Measurements from ENCODE around the gene PXDN. TPM values are rescaled to one million over a fixed set of nuclear protein-coding genes. Genes with fewer than 3 reads are reported as not detected.
"Not testable (repeated sequence)": the region's sequence is repeated elsewhere in the genome, so short reads cannot be mapped to it uniquely, and the experiment has no call there.

Gene PXDN
- total RNA-seq, 2 donors from 2014 or later, result 3.4 to 3.6 TPM

- DNase-seq (ENCODE audit: low spot score), result no peak
- H3K36me3 Mint-ChIP-seq, result no peaks in the 10 kb centered on the region
- no peaks in the 10 kb centered on the region for H3K9me3 Mint-ChIP-seq
- no peak overlapping the region for H3K4me3 Mint-ChIP-seq
- no peak overlapping the region for H3K27ac Mint-ChIP-seq
- H3K4me1 Mint-ChIP-seq (ENCODE audit: low read depth in 2 of 2), result no peaks in the 10 kb centered on the region
- no peak for ATAC-seq
- H3K27me3 Mint-ChIP-seq, result no peaks in the 10 kb centered on the region
These were observed 20.8 kb downstream of the PXDN start for GRCh38 chr2:1723397-1724042.

DNA sequence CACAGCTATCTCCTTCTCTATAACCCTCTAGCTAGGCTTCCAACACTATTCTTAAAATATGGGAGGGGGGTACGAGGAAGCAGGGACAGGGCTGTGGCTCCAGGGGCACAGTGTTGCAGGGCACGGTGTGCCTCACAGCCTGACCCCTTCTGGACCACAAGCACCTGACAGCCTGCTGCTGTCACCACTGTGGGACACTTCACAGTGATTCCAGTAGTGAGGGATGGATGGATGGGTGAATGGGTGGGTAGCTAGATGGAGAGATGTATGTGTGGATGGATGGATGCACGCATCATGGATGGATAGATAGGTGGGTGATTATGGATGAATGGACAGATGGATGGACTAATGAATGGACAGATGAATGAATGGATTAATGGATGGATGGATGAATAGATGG lies 21.6 kb downstream of the PXDN start:
- H3K4me1 Mint-ChIP-seq (ENCODE audit: low read depth in 2 of 2), result no peaks in the 10 kb centered on the region

DNA sequence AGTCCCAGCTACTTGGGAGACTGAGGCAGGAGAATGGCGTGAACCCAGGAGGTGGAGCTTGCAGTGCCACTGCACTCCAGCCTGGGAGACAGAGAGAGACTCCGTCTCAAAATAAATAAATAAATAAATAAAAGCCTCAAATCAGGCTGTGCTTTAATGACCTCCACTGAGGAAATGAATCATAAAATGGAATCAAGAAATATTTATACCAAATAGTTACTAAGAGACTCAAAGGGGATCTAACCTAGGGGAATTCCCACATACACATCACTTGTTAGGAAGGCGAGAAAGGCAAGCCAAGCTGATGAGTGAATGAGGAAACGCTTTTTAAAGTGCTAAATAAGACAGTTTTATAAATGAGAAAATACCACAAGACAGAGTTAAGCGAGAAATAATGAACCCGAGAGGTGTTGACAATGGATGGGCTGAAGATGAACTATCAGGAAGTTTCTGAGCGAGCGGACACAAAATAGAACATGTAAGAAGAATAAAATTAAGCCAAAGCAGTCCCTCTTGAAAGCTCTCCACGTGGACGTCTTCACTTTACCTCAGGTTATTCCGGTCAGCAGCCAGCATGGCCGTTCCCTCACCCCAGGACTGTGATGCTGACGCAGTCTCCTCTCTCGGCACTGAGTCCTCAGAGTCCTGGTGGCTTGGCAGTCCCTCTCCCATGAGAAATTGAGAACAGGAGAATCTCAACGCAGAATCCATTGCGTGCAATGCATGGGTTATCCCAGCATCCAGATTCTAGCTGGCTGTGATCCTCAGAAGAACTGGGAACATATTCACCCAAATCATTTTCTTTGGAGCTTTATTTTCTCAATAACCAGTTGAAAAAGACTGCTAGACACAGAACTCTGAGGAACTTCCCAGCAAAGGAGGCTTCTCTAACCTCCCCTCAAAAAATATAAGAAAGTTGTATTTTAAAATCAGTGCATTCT lies 22.3 kb downstream of the PXDN start:
- DNase-seq (ENCODE audit: low spot score), result no peak
- ATAC-seq, result no peak
- Mint-ChIP-seq H3K4me3 (no peak overlapping the region), H3K4me1 (ENCODE audit: low read depth in 2 of 2) (no peaks in the 10 kb centered on the region), H3K27me3 (peaks cover 0 to 8% of the 10 kb centered on the region in 2 donors), H3K9me3 (peaks cover 6% of the 10 kb centered on the region), H3K27ac (no peak overlapping the region), H3K36me3 (no peaks in the 10 kb centered on the region)

More for the DNA sequence above, 21.6 kb downstream of the PXDN start:
- DNase-seq (ENCODE audit: low spot score), result no peak
- no peak for ATAC-seq
- Mint-ChIP-seq H3K36me3 (no peaks in the 10 kb centered on the region), H3K4me3 (no peak overlapping the region), H3K27ac (no peak overlapping the region), H3K9me3 (peaks cover 6% of the 10 kb centered on the region), H3K27me3 (peaks cover 0 to 6% of the 10 kb centered on the region in 2 donors)

- H3K4me3 Mint-ChIP-seq, result no peak overlapping the region
- peaks cover 0 to 8% of the 10 kb centered on the region in 2 donors for H3K27me3 Mint-ChIP-seq
- ATAC-seq (no peak), DNase-seq (ENCODE audit: low spot score) (no peak)
- peaks cover 6% of the 10 kb centered on the region for H3K9me3 Mint-ChIP-seq
- no peaks in the 10 kb centered on the region for H3K36me3 Mint-ChIP-seq
- no peaks in the 10 kb centered on the region for H3K4me1 Mint-ChIP-seq (ENCODE audit: low read depth in 2 of 2)
- no peak overlapping the region for H3K27ac Mint-ChIP-seq
These were observed 25.7 kb downstream of the PXDN start for GRCh38 chr2:1718339-1719220.

DNA sequence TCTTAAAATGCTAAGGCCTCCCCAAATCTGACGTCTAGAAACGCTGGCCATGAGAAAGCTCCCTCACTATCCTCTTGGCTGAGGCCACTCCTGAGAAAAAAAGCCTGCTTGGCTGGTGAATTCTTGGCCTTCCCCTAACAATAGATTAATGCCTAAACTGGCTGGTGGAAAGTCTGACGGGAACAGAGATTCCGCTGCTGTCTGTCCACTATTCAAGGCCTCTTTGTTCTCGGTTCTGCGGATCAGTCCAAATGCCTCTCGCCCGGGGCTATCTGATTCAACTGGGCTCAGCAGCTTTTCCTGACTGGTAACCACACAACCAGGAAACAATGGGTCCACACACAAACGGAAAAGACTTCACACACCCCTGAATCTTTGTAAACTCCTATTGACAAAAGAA lies 27.2 kb downstream of the PXDN start:
- ATAC-seq (no peak), DNase-seq (ENCODE audit: low spot score) (no peak)
- Mint-ChIP-seq H3K27ac (no peak overlapping the region), H3K4me3 (no peak overlapping the region), H3K9me3 (peaks cover 6% of the 10 kb centered on the region), H3K4me1 (ENCODE audit: low read depth in 2 of 2) (no peaks in the 10 kb centered on the region), H3K36me3 (no peaks in the 10 kb centered on the region), H3K27me3 (peaks cover 0 to 8% of the 10 kb centered on the region in 2 donors)

- Mint-ChIP-seq H3K9me3 (peaks cover 6% of the 10 kb centered on the region), H3K27ac (no peak overlapping the region), H3K4me3 (no peak overlapping the region), H3K36me3 (no peaks in the 10 kb centered on the region), H3K4me1 (ENCODE audit: low read depth in 2 of 2) (no peaks in the 10 kb centered on the region), H3K27me3 (peaks cover 0 to 8% of the 10 kb centered on the region in 2 donors)
- ATAC-seq (no peak), DNase-seq (ENCODE audit: low spot score) (no peak)
These were observed 27.9 kb downstream of the PXDN start for GRCh38 chr2:1716441-1716840.

- DNase-seq (ENCODE audit: low spot score); H3K27me3 Mint-ChIP-seq; H3K4me3 Mint-ChIP-seq; H3K4me1 Mint-ChIP-seq (ENCODE audit: low read depth in 2 of 2); H3K36me3 Mint-ChIP-seq; H3K9me3 Mint-ChIP-seq; ATAC-seq; H3K27ac Mint-ChIP-seq: not testable (repeated sequence)
These were observed 28.4 kb downstream of the PXDN start for GRCh38 chr2:1716014-1716305.

- H3K27ac Mint-ChIP-seq, result no peak overlapping the region
- H3K4me1 Mint-ChIP-seq (ENCODE audit: low read depth in 2 of 2), result no peaks in the 10 kb centered on the region
These were observed 28.9 kb downstream of the PXDN start for GRCh38 chr2:1715184-1716013.

GRCh38 chr2:1714291-1715064 lies 29.8 kb downstream of the PXDN start:
- Mint-ChIP-seq H3K27ac (no peak overlapping the region), H3K36me3 (no peaks in the 10 kb centered on the region), H3K4me3 (no peak overlapping the region), H3K9me3 (peaks cover 6% of the 10 kb centered on the region), H3K27me3 (peaks cover 0 to 8% of the 10 kb centered on the region in 2 donors), H3K4me1 (ENCODE audit: low read depth in 2 of 2) (no peaks in the 10 kb centered on the region)
- DNase-seq (ENCODE audit: low spot score) (no peak), ATAC-seq (no peak)

More at GRCh38 chr2:1715184-1716013, 28.9 kb downstream of the PXDN start:
- Mint-ChIP-seq H3K9me3 (peaks cover 6% of the 10 kb centered on the region), H3K4me3 (no peak overlapping the region), H3K27me3 (peaks cover 0 to 8% of the 10 kb centered on the region in 2 donors), H3K36me3 (no peaks in the 10 kb centered on the region)
- DNase-seq (ENCODE audit: low spot score) (no peak), ATAC-seq (no peak)

DNA sequence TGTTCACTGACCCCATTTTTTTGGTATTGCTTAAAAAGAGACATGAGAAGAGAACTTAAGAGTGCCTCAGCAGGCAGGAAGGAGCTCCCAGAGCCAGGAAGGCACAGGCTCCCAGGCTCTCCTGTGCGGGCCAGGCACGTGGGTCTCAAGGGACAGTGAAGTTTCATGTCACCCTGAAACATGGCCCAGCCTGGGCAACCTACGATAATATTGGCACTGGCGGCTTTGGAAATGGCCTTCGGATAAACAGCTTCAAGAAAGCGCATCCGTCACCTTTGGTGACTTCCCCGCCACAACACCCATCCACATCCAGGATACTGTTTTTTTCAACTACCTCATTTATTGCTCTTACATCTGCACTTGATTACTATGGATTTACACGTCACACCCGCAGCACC lies 30.5 kb downstream of the PXDN start:
- H3K27me3 Mint-ChIP-seq, result peaks cover 0 to 8% of the 10 kb centered on the region in 2 donors
- no peak overlapping the region for H3K4me3 Mint-ChIP-seq
- H3K9me3 Mint-ChIP-seq, result peaks cover 6% of the 10 kb centered on the region
- no peaks in the 10 kb centered on the region for H3K4me1 Mint-ChIP-seq (ENCODE audit: low read depth in 2 of 2)
- ATAC-seq (no peak), DNase-seq (ENCODE audit: low spot score) (no peak)
- H3K36me3 Mint-ChIP-seq, result no peaks in the 10 kb centered on the region
- H3K27ac Mint-ChIP-seq, result no peak overlapping the region

GRCh38 chr2:1713142-1713838 lies 31.0 kb downstream of the PXDN start:
- Mint-ChIP-seq H3K4me3 (no peak overlapping the region), H3K27ac (no peak overlapping the region), H3K27me3 (peaks cover 0 to 8% of the 10 kb centered on the region in 2 donors), H3K9me3 (peaks cover 4% of the 10 kb centered on the region), H3K36me3 (no peaks in the 10 kb centered on the region), H3K4me1 (ENCODE audit: low read depth in 2 of 2) (no peaks in the 10 kb centered on the region)
- DNase-seq (ENCODE audit: low spot score) (no peak), ATAC-seq (no peak)

GRCh38 chr2:1709946-1710560 lies 34.3 kb downstream of the PXDN start:
- H3K4me3 Mint-ChIP-seq, result no peak overlapping the region
- no peaks in the 10 kb centered on the region for H3K36me3 Mint-ChIP-seq
- H3K4me1 Mint-ChIP-seq (ENCODE audit: low read depth in 2 of 2), result peaks cover 0 to 3% of the 10 kb centered on the region in 2 donors
- H3K9me3 Mint-ChIP-seq, result no peaks in the 10 kb centered on the region
- H3K27ac Mint-ChIP-seq, result no peak overlapping the region
- DNase-seq (ENCODE audit: low spot score) (no peak), ATAC-seq (no peak)
- peaks cover 0 to 2% of the 10 kb centered on the region in 2 donors for H3K27me3 Mint-ChIP-seq
